NCI-H2196 treated with DMSO at 0.1 percent for 48 hours (cell line): ENCODE data around the gene FHL3.

Experiments used
- DNase-seq: peaks from one replicate; lab custom pipeline; 2025; ENCODE audit not compliant: unreplicated experiment; lab: John Stamatoyannopoulos, UW

Gene FHL3, protein sequence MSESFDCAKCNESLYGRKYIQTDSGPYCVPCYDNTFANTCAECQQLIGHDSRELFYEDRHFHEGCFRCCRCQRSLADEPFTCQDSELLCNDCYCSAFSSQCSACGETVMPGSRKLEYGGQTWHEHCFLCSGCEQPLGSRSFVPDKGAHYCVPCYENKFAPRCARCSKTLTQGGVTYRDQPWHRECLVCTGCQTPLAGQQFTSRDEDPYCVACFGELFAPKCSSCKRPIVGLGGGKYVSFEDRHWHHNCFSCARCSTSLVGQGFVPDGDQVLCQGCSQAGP

GRCh38 chr1:38005195-38006007 is at the start of gene FHL3:
Gene FHL3, minus strand, starts transcription at chr1:38005514. Its CDS starts 6,102 bp downstream, at chr1:37999412.
- DNase-seq, result no peak

DNA sequence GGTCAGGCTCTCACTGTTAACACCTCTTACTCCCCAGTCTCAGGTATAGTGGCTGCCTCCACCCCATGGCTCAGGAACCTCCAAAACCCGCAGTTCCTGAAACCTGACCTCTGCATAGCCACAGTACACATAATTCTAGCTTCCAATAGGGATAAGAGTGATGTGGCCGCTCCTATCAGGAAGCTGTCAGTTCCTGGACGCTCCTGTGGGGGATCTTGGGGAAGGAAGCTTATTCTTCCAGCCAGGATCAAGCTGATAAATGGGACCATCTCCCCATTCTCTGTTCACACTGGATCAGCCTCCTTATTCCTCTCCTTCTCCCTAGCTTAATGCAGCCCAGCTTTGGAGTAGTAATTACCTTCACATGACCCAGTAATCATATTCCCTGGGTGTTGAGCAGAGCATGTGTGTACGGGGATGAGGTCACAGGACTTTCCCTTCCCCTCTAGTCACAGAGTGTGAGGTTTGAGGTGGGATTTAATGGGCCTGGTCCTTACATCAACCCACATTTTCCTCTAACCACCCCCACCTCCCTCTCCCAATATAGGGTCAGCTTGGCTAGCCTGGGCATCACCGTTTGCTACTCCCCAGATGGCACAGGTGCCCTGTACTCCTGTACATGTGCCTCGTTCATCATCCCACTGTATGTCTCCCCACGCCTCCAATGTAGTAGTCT is 48.2 kb upstream of the FHL3 start:
- no peak for DNase-seq

- DNase-seq, result no peak
These were observed 47.6 kb upstream of the FHL3 start for GRCh38 chr1:38052750-38053415.

DNA sequence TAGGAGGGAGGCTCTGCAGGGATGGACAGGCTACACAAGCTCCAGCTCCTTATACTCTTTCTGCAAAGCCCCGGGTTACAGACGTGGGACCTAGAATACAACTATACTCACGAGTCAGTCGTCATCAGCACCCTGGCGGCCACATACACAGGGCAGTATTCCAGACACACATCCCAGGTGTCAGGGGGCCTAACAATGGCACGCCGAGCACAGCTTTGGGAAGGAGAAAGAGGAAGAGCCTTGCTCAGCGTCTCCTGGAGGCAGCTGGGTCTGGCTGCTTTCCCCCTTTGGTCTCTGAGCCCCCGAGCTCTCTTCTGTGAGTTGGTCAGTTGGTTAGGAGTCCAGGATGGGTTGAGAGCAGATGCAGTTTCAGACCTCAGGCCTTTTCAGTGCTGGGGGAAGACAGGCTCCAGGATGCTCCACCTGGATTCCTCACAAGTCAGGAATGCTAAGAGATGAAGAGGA is 45.8 kb upstream of the FHL3 start:
- DNase-seq, result no peak

GRCh38 chr1:38050397-38051078 is 45.2 kb upstream of the FHL3 start:
- no peak for DNase-seq

- DNase-seq, result no peak
These were observed 42.4 kb upstream of the FHL3 start for GRCh38 chr1:38047603-38048141.

- DNase-seq, result peak; percentile 76
These were observed 41.7 kb upstream of the FHL3 start for GRCh38 chr1:38046884-38047602.

GRCh38 chr1:38046333-38046883 is 41.1 kb upstream of the FHL3 start, which contains the start of gene POU3F1:
Gene POU3F1, minus strand, starts transcription at chr1:38046793. Its CDS starts 50 bp downstream, at chr1:38046743.
- no peak for DNase-seq

GRCh38 chr1:38045401-38046332 is 40.4 kb upstream of the FHL3 start:
- DNase-seq, result no peak

GRCh38 chr1:38044221-38045215 is 39.2 kb upstream of the FHL3 start:
- no peak for DNase-seq

- DNase-seq, result no peak
These were observed 37.9 kb upstream of the FHL3 start for GRCh38 chr1:38043036-38043747.

GRCh38 chr1:38041936-38042834 is 36.9 kb upstream of the FHL3 start:
- DNase-seq, result no peak

GRCh38 chr1:38039331-38040088 is 34.2 kb upstream of the FHL3 start:
- no peak for DNase-seq

DNA sequence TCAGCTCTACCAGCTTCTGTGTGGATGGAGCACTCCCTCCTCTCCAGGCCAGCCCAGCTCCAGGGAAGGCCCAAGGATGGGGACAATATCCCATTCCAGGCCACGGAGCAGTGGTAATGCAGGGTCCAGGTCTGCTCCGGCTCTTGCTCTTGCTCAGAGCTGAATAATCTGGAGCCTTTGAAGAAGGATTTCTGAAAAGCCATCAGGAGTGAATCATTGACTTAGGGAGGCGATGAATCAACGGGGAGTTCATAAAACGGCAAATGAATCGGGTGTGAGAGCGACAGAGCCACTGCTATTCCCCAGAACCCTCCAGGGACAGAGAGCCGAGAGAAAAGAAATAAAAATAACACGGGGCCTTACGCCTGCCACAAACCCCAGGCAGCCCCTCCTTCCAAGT is 33.5 kb upstream of the FHL3 start:
- no peak for DNase-seq
